B cell (primary cell): Measurements from ENCODE around the gene GBX1. TPM values are rescaled to one million over a fixed set of nuclear protein-coding genes. Genes with fewer than 3 reads are reported as not detected.

Source experiments
- ATAC-seq: fragments of 200-7000 bp; cut with Tn5 transposase; one replicate; pipeline ENCODE4 v1.10.0; 2021; ENCODE audit warnings: low read depth, mild to moderate bottlenecking, moderate number of reproducible peaks, moderate library complexity
- CTCF ChIA-PET: fragments of 350-600 bp; sonication (Branson Sonifier 250); formaldehyde crosslinking; loops from one replicate; lab custom pipeline; 2021; ENCODE audit warnings: antibody characterized with exemption, inconsistent platforms; lab: Charles Lee
- POLR2A ChIA-PET: fragments of 350-600 bp; sonication (Branson Sonifier 250); formaldehyde crosslinking; loops from one replicate; lab custom pipeline; 2021; ENCODE audit warnings: antibody characterized with exemption; lab: Charles Lee
- DNase-seq: peaks from one replicate; pipeline ENCODE4 v3.0.0; 2013
- H2AFZ ChIP-seq: 2 replicates; pipeline ENCODE4 v1.6.1; 2012; ENCODE audit warnings: mild to moderate bottlenecking, low read depth, low read length; ENCODE audit not compliant: insufficient read depth, poor library complexity, severe bottlenecking
- H3K27ac ChIP-seq, 2 donors: 1 replicate in 1 of 2; 2 replicates in 1 of 2; pipeline ENCODE4 v1.5.1; 2012 to 2013; ENCODE audit warnings: low read length in 2 of 2, mild to moderate bottlenecking in 2 of 2, moderate library complexity in 1 of 2
- H3K27me3 ChIP-seq, 4 experiments: fragments of 200-600 bp in 1 of 4; sonication (generic) in 1 of 4; replicated peaks in 1 of 4; 1 replicate in 2 of 4; 2 replicates in 2 of 4; pipeline versions ENCODE4 v1.6.1 to v1.7.0; 2013 to 2016; ENCODE audit warnings: low read length in 3 of 4, mild to moderate bottlenecking in 2 of 4, mixed read lengths in 1 of 4, moderate library complexity in 1 of 4; ENCODE audit not compliant: insufficient read depth in 4 of 4, control insufficient read depth in 3 of 4; ENCODE audit errors: control extremely low read depth in 1 of 4
- H3K36me3 ChIP-seq, 2 experiments: replicated peaks in 1 of 2; 1 replicate in 1 of 2; 2 replicates in 1 of 2; pipeline versions ENCODE4 v1.6.1 to v1.7.1; 2013; ENCODE audit warnings: low read length in 1 of 2; ENCODE audit not compliant: insufficient read depth in 2 of 2, control insufficient read depth in 1 of 2; ENCODE audit errors: control extremely low read depth in 1 of 2, extremely low read depth in 1 of 2
- H3K4me1 ChIP-seq, 2 donors: fragments of 200-600 bp in 1 of 2; sonication (generic) in 1 of 2; 1 replicate in 1 of 2; 2 replicates in 1 of 2; pipeline versions ENCODE4 v1.5.1 to v1.6.1; 2013 to 2017; ENCODE audit warnings: low read length in 2 of 2; ENCODE audit not compliant: control insufficient read depth in 2 of 2, insufficient read depth in 2 of 2
- H3K4me2 ChIP-seq: replicated peaks from 2 replicates; pipeline ENCODE3; 2012; ENCODE audit warnings: mild to moderate bottlenecking, low read depth, low read length; ENCODE audit not compliant: poor library complexity, severe bottlenecking
- H3K4me3 ChIP-seq, 5 experiments: fragments of 200-600 bp in 1 of 5; sonication (generic) in 1 of 5; 1 replicate in 3 of 5; 2 replicates in 2 of 5; pipeline versions ENCODE4 v1.5.1 to v1.7.0; 2011 to 2016; ENCODE audit warnings: low read length in 4 of 5, mild to moderate bottlenecking in 4 of 5, low read depth in 2 of 5, control low read depth in 1 of 5, moderate library complexity in 1 of 5; ENCODE audit not compliant: insufficient read depth in 1 of 5; ENCODE audit errors: control extremely low read depth in 1 of 5, extremely low read depth in 1 of 5
- H3K79me2 ChIP-seq: fragments of 200-600 bp; sonication (generic); one replicate; pipeline ENCODE4 v1.6.0; 2016; ENCODE audit warnings: low read length; ENCODE audit not compliant: control insufficient read depth, insufficient read depth
- H3K9ac ChIP-seq: fragments of 200-600 bp; sonication (generic); 2 replicates; pipeline ENCODE4 v1.6.1; 2017; ENCODE audit warnings: mild to moderate bottlenecking, low read length, moderate library complexity
- H3K9me3 ChIP-seq, 3 donors: one replicate each; pipeline versions ENCODE4 v1.6.1 to v1.7.1; 2013; ENCODE audit warnings: low read length in 2 of 3; ENCODE audit not compliant: control insufficient read depth in 2 of 3, insufficient read depth in 1 of 3; ENCODE audit errors: control extremely low read depth in 1 of 3
- H4K20me1 ChIP-seq: 2 replicates; pipeline ENCODE4 v1.6.0; 2012; ENCODE audit warnings: mild to moderate bottlenecking, low read length; ENCODE audit not compliant: insufficient read depth, control insufficient read depth, poor library complexity, severe bottlenecking
- H3K27ac Mint-ChIP-seq: one replicate; pipeline ENCODE4 v1.8.0; 2021; ENCODE audit warnings: mixed read lengths
- H3K27me3 Mint-ChIP-seq: one replicate; pipeline ENCODE4 v1.8.0; 2021; ENCODE audit warnings: mixed read lengths
- H3K4me1 Mint-ChIP-seq: one replicate; pipeline ENCODE4 v1.8.0; 2021; ENCODE audit warnings: mixed read lengths
- H3K4me3 Mint-ChIP-seq: one replicate; pipeline ENCODE4 v1.8.0; 2021; ENCODE audit warnings: mixed read lengths
- H3K9me3 Mint-ChIP-seq: one replicate; pipeline ENCODE4 v1.8.0; 2022; ENCODE audit warnings: mixed read lengths; ENCODE audit not compliant: insufficient read depth
- EZH2 ChIP-seq: IDR thresholded peaks from 2 replicates; pipeline ENCODE4 v1.6.1; 2012; ENCODE audit warnings: borderline replicate concordance, low read depth, mild to moderate bottlenecking, moderate library complexity, low read length; ENCODE audit not compliant: insufficient read depth, poor library complexity, severe bottlenecking
- WGBS: methylation state at CpG from one replicate; pipeline ENCODE4 v1.1.5; 2013; ENCODE audit warnings: missing lambda C conversion rate; ENCODE audit not compliant: insufficient coverage; 5-methylcytosine and 5-hydroxymethylcytosine counted together
- intact Hi-C: fragments of 100-400 bp; cut with micrococcal nuclease; formaldehyde crosslinking; loops from one replicate; pipeline ENCODE4 v1.10.0; 2022
- polyA plus RNA-seq: library from polyadenylated mRNA; depleted of rRNA; stranded (reverse); fragments of >200 nt; gene quantifications from 2 replicates; pipeline ENCODE4 v1.2.3, GENCODE V29; 2012
- total RNA-seq, 2 donors: library from RNA; stranded (reverse); fragments of 120-200 nt in 1 of 2; gene quantifications; 1 replicate in 1 of 2; 2 replicates in 1 of 2; pipeline versions ENCODE4 v1.2.3 to v1.2.4, GENCODE V29; 2013 to 2022
- TF ChIP-seq, protein P1 (sequence below): fragments of 200-600 bp; IDR thresholded peaks from one replicate; pipeline ENCODE4 v1.8.0; 2022; ENCODE audit warnings: antibody characterized with exemption, mild to moderate bottlenecking

Gene GBX1
- total and polyA plus RNA-seq, 2 donors (not counting 1 experiment from before 2014, with no cell fraction given) = not detected

DNA sequence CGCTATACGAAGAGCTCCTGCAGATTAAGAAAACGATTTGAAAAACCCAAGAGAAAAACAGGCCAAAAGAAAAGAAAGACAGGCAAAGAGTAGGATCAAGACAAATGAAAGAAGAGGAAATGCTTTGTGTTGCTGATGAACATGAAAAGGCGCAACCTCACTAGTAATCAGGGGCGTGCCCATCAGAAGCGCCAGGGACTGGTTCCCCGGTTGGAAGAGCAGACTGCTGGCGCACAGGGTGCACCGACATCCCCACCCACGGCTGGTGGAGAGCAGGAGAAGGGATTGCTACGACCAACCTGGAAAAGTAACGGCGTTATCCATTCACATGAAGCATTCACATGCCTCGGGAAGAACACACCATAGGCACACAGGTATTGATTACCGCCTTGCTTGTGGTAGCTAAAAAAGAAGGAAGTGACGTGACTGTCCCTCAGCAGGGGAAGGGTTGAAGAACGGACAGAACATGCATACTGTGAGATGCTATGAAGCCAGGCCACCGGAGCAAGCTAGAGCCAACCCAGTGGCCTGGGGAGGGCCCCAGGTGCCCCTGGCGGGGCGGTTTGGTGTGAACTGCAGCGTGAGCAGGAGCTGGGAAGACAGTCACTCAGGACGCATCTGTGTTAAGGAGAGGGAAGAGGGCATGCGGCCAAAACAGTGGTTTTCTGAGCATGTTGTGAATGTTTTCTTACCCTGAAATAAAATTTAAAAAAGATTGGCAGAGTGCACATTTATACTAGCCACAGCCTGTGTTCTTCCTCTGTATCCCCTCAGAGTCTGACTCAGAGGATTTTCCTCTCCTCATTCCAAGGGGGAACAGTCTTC lies 62.9 kb downstream of the GBX1 start:
- Mint-ChIP-seq H3K4me1 (no peaks in the 10 kb centered on the region), H3K4me3 (no peak overlapping the region), H3K27me3 (peaks cover 10% of the 10 kb centered on the region), H3K9me3 (no peaks in the 10 kb centered on the region), H3K27ac (no peak overlapping the region)
- no peaks in the 10 kb centered on the region for H3K79me2 ChIP-seq
- H3K4me2 ChIP-seq = no peak overlapping the region
- no peaks in the 10 kb centered on the region for H4K20me1 ChIP-seq
- H3K27ac ChIP-seq = no peak overlapping the region
- no peaks in the 10 kb centered on the region for H3K4me1 ChIP-seq
- H3K9me3 ChIP-seq = no peaks in the 10 kb centered on the region
- CTCF ChIA-PET = no interaction called here
- H3K27me3 ChIP-seq = peaks cover 0 to 2% (median 0%) of the 10 kb centered on the region in 4 experiments
- no peak overlapping the region for H3K4me3 ChIP-seq
- WGBS = 72% methylated on average over 21 of the region's 23 CpGs
- intact Hi-C loops = no loop called here
- ATAC-seq (no peak), DNase-seq (no peak)
- no peak overlapping the region for H2AFZ ChIP-seq
- POLR2A ChIA-PET = no interaction called here
- H3K36me3 ChIP-seq = no peaks in the 10 kb centered on the region
- no peak overlapping the region for H3K9ac ChIP-seq
- no peak for TF ChIP-seq EZH2
- TF ChIP-seq, protein P1, sequence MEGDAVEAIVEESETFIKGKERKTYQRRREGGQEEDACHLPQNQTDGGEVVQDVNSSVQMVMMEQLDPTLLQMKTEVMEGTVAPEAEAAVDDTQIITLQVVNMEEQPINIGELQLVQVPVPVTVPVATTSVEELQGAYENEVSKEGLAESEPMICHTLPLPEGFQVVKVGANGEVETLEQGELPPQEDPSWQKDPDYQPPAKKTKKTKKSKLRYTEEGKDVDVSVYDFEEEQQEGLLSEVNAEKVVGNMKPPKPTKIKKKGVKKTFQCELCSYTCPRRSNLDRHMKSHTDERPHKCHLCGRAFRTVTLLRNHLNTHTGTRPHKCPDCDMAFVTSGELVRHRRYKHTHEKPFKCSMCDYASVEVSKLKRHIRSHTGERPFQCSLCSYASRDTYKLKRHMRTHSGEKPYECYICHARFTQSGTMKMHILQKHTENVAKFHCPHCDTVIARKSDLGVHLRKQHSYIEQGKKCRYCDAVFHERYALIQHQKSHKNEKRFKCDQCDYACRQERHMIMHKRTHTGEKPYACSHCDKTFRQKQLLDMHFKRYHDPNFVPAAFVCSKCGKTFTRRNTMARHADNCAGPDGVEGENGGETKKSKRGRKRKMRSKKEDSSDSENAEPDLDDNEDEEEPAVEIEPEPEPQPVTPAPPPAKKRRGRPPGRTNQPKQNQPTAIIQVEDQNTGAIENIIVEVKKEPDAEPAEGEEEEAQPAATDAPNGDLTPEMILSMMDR = no peak

DNA sequence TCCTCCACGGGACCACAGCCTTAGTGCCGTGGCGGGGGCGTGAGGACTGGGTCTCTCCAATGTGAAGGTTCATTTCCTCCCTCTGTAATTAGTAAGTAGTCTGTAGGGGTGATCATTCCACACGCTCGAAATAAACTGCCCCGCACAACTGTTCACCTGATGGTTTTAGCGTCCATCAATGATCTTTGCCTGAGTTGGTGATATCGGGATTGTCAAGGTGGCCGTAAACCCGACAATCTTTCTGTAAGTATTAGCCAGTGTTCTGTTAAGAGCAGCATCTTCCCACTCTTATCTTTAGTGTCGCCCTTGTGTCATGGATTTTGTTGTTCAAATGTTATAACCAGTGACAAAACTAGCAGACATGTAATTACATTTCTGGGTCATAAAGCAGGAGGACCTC lies 63.5 kb downstream of the GBX1 start:
- TF ChIP-seq, protein P1 = no peak
- TF ChIP-seq EZH2 = no peak
- peaks cover 10% of the 10 kb centered on the region for H3K27me3 Mint-ChIP-seq
- POLR2A ChIA-PET = no interaction called here
- no peak overlapping the region for H3K4me3 ChIP-seq
- H2AFZ ChIP-seq = no peak overlapping the region
- no peak for DNase-seq
- intact Hi-C loops = no loop called here
- H3K27ac ChIP-seq = no peak overlapping the region
- H3K79me2 ChIP-seq = no peaks in the 10 kb centered on the region
- H3K4me2 ChIP-seq = no peak overlapping the region
- H3K9ac ChIP-seq = no peak overlapping the region
- H3K27me3 ChIP-seq = peaks cover 0 to 2% (median 0%) of the 10 kb centered on the region in 4 experiments
- ATAC-seq = no peak
- no peaks in the 10 kb centered on the region for H3K9me3 Mint-ChIP-seq
- CTCF ChIA-PET = no interaction called here
- H3K9me3 ChIP-seq = no peaks in the 10 kb centered on the region
- H3K4me3 Mint-ChIP-seq = no peak overlapping the region
- 100% methylated on average over 5 of the region's 12 CpGs for WGBS
- H3K4me1 Mint-ChIP-seq = no peaks in the 10 kb centered on the region
- H3K27ac Mint-ChIP-seq = no peak overlapping the region
- no peaks in the 10 kb centered on the region for H3K4me1 ChIP-seq
- no peaks in the 10 kb centered on the region for H3K36me3 ChIP-seq
- no peaks in the 10 kb centered on the region for H4K20me1 ChIP-seq
